Measurements from ENCODE around the gene BLVRA.
"Not testable (repeated sequence)": the region's sequence is repeated elsewhere in the genome, so short reads cannot be mapped to it uniquely, and the experiment has no call there.

BLVRA gene

DNA sequence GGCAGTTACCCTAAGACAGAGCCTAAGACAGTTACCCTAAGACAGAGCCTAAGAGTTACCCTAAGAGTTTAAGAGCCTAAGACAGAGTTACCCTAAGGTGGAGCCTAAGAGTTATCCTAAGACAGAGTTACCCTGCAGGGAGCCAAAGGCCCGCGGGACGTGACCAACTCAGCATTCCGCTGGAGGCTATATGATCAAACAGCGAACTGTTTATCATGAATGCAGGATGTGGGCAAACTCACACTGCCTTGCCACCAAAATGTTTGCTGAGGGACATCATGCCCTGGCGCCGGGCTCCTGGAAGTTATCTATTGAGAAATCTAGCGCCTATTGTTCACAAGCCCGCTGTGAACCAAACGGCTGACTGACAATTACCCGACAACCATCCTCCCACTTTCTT is 49.9 kb downstream of the BLVRA start:
- DNase-seq (ENCODE audit: low spot score) = no peak

DNA sequence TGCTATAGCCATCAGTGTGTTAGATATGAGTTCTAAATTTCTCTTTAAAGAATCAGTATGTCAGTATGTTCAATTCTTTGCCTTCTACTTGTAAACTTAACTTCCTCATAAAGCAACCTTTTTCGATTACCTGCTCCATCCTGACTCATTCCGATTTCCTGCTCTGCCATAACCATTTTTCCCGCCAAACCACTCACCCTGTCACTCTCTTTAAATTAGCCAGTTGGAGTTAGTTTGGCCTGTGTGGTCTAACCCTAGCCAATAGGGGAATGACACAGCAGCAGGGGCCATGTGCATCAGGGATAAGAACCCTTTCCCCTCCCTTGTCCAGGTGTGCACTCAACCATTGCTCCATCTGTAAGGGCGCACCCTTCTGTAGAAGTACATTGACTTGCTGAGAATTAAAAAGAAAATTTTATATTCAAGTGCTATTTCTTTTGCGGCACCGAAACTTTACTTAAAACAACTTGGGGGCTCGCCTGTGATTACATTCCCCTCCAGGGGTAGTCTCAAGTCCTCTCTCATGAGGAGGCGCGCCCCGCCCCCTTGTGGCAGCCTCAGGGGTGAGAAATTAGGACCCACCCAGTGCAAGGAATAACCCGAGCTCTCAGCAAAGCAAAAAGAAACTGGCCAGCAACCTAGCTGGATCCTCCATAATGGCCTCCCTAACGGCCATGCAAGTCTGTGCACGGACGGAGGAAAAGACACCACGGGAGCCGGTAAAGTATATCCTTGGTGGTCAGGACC is 51.9 kb downstream of the BLVRA start:
- not testable (repeated sequence) for DNase-seq (ENCODE audit: low spot score)

DNA sequence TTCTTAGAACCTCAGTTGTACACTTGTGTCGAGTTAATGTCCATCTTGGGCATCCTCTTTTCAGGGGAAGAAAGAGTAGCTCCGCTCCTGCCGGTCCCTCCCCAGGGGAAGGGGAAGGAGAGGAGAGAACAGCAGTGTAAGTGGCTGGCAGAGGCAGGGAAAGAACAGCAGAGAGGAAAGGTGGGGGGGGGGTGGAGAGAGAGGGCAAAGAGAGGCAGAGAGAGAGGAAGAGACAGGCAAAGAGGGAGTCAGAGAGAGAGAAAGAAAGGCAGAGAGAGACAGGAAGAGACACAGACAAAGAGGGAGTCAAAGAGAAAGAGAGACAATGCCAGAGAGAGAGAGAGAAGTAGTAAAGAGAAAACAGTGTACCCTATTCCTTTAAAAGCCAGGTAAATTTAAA is 56.9 kb downstream of the BLVRA start:
- no peak for DNase-seq (ENCODE audit: low spot score)

DNA sequence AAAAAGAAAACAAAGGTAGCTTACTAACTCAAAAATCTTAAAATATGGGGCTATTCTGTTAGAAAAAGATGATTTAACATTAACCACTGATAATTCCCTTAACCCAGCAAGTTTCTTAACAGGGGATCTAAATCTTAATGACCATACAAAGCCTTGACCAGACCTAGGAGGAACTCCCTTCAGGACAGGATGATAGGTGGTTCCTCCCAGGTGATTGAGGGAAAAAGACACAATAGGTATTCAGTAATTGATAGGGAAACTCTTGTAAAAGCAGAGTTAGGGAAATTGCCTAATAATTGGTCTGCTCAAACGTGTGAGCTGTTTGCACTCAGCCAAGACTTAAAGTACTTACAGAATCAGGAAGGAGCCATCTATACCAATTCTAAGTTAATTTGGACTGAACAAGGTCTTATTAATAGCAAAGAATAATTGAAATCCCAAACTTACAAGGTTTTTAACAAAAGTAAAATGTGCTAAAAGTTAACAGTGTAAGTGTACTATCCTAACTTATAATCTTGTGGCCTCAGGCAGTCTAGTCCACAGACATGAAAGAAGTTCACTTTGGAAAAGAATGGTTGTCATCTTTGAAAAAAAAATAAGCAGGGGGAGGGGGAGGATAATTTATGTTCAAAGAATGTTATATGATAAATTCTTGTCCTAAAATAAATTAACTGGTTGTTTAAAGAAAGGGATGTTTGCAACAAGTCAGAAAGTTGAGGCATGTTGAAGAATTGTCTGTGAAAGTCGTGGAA is 57.7 kb downstream of the BLVRA start:
- not testable (repeated sequence) for DNase-seq (ENCODE audit: low spot score)

DNA sequence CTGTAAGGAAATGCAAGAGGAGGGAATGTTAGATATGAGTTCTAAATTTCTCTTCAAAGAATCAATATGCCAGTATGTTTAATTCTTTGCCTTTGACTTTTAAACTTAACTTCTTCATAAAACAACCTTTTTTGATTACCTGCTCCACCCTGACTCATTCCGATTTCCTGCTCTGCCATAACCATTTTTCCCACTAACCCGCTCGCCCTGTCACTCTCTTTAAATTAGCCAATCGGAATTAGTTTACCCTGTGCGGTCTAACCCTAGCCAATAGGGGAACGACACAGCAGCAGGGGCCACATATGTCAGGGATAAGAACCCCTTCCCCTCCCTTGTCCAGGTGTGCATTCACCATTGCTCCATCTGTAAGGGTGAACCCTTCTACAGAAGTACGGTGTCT is 64.9 kb downstream of the BLVRA start:
- not testable (repeated sequence) for DNase-seq (ENCODE audit: low spot score)

DNA sequence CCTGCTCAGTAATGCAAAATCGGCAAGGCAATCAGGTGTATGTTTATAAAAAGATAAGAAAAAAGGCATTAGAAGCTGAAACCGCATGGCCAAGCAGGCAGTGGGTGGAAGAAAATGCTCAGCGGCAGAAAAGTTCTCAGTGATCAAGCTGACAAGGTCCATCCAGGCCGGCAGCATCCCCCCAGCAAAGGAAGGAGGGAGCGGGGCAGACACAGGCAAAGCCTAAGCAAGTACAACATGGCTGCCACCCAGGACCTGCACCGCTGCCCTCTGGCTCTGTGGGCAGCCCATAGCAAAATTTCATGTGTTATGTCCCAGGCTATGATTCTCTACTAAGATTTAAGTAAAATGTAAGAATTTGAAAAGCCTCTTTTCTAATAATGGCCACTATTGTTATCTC is 65.5 kb downstream of the BLVRA start:
- no peak for DNase-seq (ENCODE audit: low spot score)

DNA sequence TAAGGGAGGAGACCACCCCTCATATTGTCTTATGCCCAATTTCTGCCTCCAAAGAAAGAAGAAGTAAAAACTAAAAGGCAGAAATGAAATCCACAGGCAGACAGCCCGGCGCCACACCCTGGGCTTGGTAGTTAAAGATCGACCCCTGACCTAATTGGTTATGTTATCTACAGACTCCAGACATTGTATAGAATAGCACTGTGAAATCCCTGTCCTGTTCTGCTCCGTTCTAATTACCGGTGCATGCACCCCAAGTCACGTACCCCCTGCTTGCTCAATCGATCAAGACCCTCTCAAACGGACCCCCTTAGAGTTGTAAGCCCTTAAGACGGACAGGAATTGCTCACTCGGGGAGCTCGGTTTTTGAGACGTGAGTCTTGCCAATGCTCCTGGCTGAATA is 66.0 kb downstream of the BLVRA start:
- DNase-seq (ENCODE audit: low spot score) = not testable (repeated sequence)

DNA sequence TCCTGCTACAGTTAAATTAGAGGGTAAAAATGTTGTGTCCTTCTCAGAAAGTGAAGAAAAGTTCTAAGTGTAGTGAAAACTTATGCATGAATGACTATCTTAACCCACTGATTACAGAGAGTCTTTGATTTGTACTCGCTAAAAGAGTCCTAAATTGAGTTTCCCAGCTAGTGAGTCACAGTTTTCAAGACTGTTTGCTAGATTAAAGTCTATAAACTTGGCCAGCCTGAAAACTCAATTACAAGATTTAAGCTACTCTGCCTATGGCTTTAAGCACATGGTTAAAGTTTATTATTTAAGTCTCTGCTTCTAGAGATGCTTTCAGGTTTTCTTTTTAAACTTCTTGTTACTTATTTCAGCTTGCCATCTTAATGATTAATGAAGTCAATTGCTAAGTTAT is 66.5 kb downstream of the BLVRA start:
- no peak for DNase-seq (ENCODE audit: low spot score)

DNA sequence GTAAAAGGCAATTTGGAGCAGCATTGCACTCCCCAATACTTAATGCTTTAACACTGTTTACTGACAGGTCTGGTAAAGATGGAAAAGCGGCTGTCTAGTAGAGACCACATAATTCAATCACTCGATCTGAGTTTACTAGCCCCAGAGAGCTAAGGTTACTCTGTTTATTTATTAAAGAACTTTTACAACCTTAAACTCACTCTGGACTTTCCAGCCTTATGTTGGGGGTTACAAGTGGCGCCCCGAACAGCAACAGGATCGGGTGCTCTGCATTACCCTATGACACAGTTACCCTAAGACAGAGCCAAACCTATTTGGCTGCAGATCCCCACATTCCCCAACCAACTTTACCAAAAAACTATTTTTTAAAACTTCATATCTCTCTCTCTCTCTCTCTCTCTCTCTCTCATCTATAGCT is 66.9 kb downstream of the BLVRA start:
- DNase-seq (ENCODE audit: low spot score) = no peak

DNA sequence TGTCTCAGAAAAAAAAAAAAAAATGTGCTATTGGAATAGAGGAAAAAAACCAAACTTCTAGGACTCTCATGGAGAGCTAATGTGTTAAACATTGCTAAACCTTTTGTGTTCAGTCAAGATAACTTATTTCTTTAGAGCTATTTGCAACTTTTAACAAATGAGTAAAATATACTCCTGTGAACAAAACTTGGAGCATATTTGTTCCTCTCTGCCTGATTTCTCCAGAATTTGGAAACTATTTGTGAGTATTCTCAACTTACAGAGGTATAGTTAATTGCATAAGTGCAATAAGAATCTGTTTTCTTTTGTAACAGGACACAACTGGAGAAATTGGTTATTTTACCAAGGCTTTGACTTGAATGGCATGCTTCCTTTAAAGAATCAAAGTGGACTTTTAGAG is 72.4 kb downstream of the BLVRA start:
- not testable (repeated sequence) for DNase-seq (ENCODE audit: low spot score)

DNA sequence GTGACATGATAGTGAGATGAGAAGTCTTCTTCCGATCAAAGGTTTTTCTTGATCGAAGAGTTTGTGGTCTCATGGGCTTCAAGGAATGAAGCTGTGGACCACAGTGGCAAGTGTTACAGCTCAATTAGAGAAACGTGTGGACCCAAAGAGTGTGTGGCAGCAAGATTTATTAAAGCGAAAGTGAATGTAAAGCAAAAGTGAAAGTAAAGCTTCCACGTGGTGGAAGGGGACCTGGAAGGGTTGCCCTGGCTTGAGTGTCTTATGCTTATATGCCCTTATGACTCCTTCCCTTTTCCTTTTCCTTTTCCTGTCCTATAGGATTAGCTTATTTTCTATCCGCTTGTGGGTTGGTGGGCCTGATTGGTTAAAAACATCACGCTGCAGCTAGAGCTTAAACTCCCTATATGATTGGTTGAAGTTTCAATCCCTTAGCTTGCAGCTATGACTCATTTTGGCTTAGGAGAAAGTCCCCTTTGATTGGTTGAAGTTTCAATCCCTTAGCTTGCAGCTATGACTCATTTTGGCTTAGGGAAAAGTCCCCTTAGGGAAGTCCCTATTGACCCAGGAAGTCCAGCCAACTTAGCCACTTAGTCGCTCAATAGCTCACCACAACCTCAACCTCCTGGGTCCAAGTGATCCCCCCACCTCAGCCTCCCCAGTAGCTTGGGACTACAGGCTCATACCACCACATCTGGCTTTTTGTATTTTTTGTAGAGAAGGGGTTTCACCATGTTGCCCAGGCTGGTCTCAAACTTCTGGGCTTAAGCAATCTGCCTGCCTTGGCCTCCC is 76.2 kb downstream of the BLVRA start:
- DNase-seq (ENCODE audit: low spot score) = no peak

DNA sequence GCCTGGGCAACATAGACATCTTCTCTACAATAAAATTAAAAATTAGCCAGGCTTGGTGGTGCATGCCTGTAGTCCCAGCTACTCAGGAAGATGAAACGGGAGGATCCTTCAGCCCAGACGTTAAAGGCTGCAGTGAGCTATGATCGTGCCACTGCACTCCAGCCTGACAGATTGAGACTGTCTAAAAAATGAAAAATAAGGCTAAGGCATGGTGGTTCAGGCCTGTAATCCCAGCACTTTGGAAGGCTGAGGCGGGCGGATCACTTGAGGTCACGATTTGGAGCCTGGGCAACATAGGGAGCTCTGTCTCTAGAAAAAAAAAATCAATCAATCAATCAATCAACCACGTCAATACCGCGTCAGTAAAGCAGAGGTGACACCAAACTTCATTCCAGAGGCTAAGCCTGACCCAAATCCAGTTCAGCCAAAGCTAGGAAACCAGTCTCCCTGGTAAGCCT is 79.8 kb downstream of the BLVRA start:
- DNase-seq (ENCODE audit: low spot score) = no peak

DNA sequence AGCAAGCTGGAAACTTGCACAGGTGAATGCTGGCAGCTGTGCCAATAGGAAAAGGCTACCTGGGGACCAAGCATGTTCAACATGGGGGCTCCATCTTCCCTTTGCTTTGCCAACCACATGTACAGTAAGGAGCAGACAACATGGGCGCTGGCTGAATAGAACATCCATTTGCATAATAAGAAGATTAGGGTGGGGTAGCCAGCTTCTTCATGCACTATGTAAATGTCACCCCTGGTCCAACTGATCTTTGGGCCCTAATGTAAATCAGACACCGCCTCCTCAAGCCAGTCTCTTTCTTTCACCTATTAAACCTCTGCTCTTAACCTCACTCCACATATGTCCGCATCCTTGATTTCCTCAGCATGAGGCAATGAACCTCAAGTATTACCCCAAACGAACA is 84.8 kb downstream of the BLVRA start:
- DNase-seq (ENCODE audit: low spot score) = no peak

DNA sequence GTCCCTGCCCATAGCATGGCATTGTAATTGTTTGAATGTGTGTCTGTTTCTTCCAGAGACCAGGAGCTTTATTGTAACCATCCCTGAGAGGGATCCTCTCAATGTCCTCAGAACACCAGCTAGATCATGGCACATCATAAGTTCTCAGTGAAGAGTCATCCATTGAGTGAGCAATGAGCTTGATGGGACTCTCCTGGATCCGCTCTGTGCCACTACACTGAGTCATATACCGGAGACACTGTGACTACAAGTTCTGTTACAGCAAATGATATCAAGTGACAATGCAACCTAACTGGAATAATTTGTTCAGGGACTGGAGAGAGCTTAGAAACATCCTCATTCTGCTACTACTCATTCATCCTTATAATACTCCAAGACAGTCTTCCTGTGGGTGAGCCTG is 85.8 kb downstream of the BLVRA start:
- DNase-seq (ENCODE audit: low spot score) = peak; percentile 18

DNA sequence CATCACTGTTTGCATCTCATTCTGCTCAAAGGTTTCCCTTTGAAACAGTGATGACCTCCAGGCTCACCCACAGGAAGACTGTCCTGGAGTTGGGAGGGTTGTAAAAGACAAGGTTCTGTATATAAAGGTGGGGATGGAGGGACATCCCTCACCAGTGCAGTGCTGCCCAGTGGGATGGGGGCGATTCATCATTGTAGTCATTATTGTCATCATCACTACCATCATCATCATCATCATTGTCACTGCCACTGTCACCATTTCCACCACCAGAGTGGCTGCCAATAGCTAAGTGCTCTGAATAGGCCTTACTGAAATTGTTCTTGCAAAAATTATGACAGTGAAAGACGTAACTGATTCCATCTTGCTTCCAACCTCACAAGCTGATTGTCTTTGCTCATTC is 86.2 kb downstream of the BLVRA start:
- DNase-seq (ENCODE audit: low spot score) = no peak

DNA sequence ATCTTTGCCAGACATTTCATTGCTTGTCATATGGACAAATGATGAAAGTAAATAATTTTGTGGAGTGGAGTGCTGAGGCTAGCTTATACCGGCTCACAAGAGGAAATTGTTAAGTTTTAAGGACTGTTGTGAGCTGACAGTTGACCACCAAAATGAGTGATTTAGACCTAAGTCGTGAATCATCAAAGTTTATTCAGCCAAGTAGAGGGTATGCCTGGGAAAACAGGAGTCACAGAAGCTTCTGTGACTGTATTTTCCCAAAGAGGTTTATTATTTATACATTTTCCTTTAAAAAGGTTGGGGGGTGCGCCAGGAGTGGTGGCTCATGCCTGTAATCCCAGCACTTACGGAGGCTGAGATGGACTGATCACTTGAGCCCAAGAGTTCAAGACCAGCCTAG is 89.0 kb downstream of the BLVRA start:
- no peak for DNase-seq (ENCODE audit: low spot score)

DNA sequence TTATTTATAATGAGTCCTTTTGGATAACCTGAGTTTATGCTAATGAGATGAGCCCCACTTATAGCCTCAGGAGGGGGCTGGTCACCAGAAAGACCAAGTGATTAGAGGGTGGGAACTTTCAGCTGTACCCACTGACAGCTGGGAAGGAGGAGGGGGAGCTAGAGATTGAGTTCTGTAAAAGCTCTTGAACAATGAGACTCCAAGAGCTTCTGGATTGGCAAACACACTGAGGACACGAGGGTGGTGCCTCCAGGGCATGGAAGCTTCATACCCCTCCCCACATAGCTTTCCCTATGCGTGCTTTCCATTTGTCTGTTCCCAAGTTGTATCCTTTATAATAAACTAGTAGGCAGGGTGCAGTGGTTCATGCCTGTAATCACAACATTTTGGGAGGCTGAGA is 90.6 kb downstream of the BLVRA start:
- DNase-seq (ENCODE audit: low spot score) = no peak

DNA sequence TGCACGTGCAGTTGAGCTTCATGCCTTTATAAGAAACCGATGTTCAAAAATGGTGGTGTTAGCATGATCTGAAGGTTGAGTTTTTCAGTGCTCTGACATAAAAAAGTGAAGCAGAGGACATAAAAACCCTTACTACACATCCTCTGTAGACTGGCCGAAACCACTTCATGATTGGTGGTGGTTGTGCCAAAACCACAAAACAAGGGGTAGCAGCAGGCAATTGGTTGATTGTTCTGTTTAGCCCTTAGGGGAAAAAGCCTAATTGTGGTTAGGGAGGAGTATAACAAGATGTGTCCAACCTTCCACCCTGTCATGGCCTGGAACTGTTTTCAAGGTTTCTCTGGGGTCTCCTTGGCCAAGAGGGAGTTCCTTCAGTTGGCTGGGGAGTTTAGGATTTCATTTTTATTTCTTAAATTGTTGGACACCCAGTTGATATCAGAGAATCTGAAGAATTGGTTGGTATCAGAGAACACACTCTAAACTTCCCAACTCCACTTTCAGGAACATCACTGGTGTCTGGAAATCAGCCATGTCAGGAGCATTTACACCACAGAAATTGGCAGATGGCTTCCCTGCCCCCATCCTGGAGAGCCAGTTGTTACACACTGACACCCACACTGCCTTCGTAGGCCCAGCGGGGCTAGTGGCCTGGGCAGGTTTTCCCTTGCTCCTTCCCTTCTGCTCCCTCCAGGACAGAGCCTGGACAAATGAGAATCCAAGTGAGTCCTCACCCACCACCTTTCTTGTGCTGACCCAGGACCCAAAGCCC is 92.1 kb downstream of the BLVRA start:
- DNase-seq (ENCODE audit: low spot score) = peak; percentile 20

DNA sequence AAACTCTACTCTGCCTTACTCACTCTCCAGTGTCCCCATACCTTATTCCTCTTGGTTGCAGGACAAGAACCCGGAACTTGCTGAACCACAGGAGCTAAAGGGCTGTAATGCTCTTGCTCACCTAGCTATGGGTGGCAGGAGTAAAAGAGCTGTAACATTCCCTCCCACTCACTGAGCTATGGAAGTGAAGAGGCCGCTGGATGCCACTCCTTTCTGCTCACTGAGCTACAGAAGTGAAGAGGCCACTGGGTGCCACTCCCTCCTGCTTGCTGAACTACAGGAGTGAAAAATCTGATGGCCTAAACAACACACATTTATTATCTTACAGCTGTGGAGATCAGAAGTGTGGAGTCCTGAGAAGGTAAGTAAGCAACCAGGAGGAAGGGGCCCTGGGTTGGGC is 93.3 kb downstream of the BLVRA start:
- no peak for DNase-seq (ENCODE audit: low spot score)

DNA sequence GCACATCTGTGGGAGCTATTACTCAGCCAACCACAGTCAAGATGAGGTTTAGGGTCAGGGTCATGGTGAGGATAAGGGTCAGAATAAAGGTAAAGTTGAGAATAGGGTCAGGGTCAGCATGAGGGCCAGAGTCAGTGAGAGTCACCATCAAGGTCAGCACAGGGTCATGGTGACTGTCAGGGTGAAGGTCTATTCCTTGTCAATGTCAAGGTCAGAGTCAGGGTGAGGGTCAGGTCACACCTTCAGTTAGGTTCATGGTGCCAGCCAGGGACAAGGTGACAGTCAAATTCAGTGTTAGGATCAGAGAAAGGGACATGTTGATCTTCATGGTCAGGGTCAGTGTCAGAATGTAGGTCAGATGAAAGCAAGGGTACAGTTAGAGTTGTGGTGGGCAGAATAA is 96.7 kb downstream of the BLVRA start:
- DNase-seq (ENCODE audit: low spot score) = no peak

DNA sequence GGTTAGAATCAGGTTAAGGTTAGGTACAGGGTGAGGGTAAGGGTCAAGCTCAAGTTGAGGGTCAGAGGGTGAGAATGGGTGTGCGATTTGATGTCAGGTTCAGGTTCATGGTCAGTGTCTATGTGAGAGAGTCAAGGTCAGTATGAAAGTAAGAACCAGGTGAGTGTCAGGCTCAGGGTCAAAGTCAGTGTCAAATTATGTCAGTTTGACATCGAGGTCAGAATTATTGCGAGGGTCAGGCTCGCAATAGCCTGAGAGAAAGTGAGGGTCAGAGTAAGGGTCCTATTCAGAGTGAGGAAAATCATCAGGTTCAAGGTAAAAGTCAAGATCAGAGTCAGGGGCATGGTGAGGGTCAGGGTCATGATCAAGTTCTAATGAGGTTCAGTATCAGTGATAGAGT is 97.8 kb downstream of the BLVRA start:
- DNase-seq (ENCODE audit: low spot score) = no peak
